HL-60/S4 treated with phorbol 12-myristate 13-acetate at 8.2 ng/mL for 4 days and 3 days (cell line): ENCODE results near the gene ABHD16A.

Experiments used
- in situ Hi-C: fragments of 300-500 bp; cut with MboI; formaldehyde crosslinking; loops from 2 replicates; pipeline ENCODE4 v1.15.0; 2022; ENCODE audit warnings: low sequenced_read_pairs

The ABHD16A gene

GRCh38 chr6:31690231-31691077 lies 12.7 kb downstream of the ABHD16A start:
- in situ Hi-C loops, result no loop called here

- in situ Hi-C loops, result loop anchor here (10.0 kb wide), 1 partner anchor 75 kb away; the partner anchor contains the start of gene SAPCD1
Measured at GRCh38 chr6:31689249-31690110, 13.6 kb downstream of the ABHD16A start.

DNA sequence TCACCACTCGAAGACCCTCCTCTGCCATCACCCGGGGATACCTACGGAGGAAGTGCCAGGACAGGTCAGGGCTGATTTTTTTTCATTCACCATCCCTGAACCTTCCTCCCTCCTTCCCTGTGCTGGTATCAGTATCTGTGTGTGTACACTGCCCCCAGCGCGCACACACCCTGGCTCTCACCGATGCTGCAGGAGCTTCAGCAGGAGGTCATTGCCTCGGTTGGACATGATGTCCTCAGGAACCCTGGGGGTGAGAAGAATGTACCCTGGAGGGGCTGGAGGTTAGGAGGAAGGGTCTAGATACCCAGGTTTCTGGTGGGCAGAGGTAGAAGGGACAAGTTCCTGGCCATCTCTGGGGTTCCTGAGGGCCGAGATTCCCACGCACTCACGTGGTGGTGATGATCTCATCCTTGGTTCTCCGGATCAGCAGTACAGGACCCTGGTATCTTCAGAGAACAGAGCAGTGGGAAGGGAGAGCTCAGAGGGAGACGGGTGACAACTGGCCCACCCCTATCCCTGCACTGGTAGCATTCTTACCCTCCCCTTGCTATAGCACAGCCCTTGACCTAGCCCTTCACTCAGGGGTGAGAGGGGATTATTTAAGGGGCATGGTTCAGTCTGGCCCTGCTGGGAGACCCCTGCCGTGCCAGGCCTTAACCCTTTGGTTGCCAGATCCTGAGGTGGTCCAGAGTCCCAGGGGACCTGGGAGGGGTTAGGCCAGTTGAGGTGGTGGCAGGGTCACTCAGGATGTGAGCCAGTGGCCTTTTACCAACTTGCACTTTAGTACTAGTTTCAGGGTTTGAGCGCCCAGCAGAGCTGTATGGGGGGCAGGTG lies 15.0 kb downstream of the ABHD16A start:
- in situ Hi-C loops, result loop anchor here (10.0 kb wide), 1 partner anchor 77 kb away; the partner anchor contains the start of gene SAPCD1

- in situ Hi-C loops, result loop anchor here (10.0 kb wide), 1 partner anchor 77 kb away; the partner anchor contains the start of gene SAPCD1
Measured at GRCh38 chr6:31687321-31687720, 15.8 kb downstream of the ABHD16A start.

GRCh38 chr6:31686483-31686882 lies 16.6 kb downstream of the ABHD16A start:
- in situ Hi-C loops, result loop anchor here (10.0 kb wide), 1 partner anchor 78 kb away; the partner anchor contains the start of gene SAPCD1

DNA sequence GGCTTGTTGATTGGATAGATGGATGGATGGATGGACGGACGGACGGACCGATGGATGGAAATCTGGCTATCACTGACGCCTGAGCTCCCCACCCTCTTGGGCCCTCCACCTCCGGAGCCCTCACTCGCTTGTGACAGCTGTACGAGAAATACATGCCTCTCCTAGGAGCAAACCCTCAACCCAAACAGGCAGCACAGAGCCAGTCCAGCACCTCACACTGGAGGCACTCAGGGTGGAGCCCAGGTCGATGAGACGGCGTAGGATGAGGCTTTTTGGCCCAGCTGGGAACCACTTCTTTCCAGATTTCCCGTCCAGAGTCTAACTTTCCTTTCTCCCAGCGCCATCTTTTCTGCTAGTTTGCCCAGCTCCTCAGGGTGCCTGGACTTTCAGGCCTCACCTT lies 19.5 kb downstream of the ABHD16A start:
- in situ Hi-C loops, result loop anchor here (10.0 kb wide), 1 partner anchor 81 kb away; the partner anchor contains the start of gene SAPCD1

DNA sequence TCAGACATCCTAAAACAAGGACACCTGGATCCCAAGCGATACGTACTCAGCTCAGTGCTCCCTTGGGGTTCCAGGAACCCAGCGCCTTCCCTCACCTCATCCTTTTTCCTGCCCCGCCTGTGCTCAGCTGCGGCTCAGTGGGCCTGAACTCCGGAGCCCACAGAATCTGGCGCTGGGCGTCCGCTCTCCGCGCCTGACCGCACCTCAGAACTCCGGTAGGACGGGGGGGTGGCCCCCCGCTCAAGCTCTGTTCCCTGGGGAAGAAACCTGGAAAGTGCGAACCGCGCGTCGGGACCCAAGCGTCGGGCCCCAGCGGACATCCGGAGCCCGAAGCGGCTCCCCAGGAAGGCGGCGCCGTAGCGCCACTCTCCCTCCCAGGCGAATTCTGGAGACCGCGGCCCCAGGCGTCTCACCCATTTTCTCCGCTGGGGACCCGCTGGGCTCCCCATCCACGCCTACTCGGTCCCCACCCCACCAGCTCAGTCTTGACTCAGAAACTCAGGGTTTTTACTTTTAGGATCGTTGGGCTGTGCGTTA lies 21.9 kb downstream of the ABHD16A start:
- in situ Hi-C loops, result loop anchor here (10.0 kb wide), 1 partner anchor 84 kb away; the partner anchor contains the start of gene SAPCD1

DNA sequence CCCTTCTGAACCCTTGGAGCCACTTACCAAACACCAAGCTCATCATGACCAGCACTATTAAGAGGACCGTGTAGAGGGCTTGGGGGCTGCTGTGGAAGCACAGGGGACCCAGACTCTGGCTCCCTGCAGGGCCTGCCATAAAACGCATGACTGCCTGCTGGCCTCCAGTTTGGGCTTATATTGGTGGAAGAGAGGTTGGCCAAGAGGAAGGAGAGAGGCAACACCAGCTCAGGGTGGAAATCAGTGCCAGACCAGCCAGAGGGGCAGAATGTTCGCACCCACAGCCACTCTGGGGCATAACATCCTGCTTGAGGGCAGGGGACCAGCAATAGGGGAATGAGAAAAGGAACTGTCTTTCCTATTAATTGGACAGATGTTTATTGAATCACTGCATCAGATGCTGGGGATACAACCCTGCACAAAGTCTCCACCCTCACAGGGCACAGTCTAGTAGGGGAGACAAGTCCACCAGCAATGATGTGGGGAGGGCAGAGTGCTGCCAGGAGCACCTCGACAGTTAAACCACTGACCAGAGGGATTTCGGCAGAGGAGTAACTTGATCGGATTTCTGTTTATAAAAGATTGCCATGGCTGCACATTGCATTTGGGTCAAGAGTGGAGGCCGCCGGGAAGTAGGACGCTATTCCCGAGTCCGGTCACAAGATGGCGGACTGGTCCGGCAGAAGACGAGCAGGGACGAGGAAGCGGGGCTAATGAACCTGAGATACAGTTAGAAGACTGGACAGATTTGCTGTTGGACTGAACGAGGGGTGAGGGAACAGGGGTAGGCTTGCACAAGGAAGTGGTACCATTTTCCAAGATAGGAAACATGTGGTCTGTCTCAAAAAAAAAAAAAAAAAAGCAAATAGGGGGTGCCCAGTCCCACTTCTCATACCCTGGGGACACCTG lies 22.6 kb downstream of the ABHD16A start, which contains the start of gene LY6G5C:
LY6G5C (minus strand) TSS at position 842 of the 909 bp plus-strand sequence; CDS start at position 148, 694 bp downstream.
- in situ Hi-C loops, result loop anchor here (10.0 kb wide), 1 partner anchor 84 kb away; the partner anchor contains the start of gene SAPCD1

DNA sequence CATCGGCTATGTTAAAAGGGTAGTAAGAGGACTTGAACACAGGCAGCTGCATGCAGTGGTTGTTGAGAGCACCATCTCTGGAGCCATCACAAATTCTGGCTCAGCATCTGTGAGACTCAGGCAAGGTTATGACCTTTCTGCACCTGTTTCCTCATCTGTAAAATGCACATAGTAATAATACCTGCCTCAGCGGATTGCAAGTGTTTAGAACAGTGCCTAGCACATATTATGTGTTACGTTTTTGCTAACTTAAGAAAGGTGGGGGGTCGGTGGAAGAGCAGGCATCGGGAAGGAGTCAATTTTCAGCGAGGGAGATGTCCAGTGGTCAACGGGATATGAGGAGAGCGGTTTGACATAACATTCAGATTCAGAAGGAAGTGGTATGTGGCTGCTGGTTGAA lies 25.2 kb downstream of the ABHD16A start:
- in situ Hi-C loops, result no loop called here

- in situ Hi-C loops, result no loop called here
Measured at GRCh38 chr6:31676904-31677303, 26.2 kb downstream of the ABHD16A start.

GRCh38 chr6:31676322-31676903 lies 26.7 kb downstream of the ABHD16A start:
- in situ Hi-C loops, result no loop called here

DNA sequence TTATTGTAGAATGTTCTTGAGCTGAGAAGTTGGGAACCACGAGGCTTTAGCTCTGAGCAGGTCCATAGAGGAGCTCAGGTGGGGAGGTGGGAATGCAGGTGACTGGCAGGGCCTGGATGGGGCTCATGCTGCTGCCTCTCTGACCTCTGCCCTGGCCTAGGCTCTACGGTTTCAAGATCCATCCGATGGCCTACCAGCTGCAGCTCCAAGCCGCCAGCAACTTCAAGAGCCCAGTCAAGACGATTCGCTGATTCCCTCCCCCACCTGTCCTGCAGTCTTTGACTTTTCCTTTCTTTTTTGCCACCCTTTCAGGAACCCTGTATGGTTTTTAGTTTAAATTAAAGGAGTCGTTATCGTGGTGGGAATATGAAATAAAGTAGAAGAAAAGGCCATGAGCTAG lies 33.4 kb downstream of the ABHD16A start, which contains the start of gene LY6G5B:
LY6G5B (plus strand) TSS at position 301 of the 400 bp plus-strand sequence. CDS start 975 bp downstream, outside the sequence.
- in situ Hi-C loops, result loop anchor here (25.0 kb wide), 1 partner anchor 293 kb away; the partner anchor contains the start of genes DXO, NELFE and SKIC2

DNA sequence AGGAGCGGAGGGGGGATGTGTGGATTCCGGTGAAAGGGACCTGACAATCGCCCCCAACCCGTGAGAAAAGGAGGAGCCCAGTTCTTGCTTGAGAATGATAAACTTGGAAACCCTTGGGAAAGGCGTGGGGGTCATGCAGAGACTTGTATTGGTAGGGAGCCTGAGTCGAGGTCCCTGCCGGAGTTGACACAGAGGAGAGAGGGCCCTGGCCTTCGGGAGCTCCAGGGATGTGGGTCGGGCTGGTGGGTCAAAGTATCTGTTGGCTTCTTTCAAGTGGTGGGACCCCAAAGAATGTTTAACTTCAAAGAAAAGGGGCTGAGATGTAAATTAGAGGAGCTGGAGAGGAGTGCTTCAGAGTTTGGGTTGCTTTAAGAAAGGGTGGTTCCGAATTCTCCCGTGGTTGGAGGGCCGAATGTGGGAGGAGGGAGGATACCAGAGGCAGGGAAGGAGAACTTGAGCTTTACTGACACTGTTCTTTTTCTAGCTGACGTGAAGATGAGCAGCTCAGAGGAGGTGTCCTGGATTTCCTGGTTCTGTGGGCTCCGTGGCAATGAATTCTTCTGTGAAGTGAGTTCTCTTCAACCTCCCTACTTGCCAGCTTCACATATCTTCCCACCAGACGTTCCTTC lies 36.7 kb downstream of the ABHD16A start:
- in situ Hi-C loops, result loop anchor here (25.0 kb wide), 1 partner anchor 296 kb away; the partner anchor contains the start of genes DXO, NELFE and SKIC2

DNA sequence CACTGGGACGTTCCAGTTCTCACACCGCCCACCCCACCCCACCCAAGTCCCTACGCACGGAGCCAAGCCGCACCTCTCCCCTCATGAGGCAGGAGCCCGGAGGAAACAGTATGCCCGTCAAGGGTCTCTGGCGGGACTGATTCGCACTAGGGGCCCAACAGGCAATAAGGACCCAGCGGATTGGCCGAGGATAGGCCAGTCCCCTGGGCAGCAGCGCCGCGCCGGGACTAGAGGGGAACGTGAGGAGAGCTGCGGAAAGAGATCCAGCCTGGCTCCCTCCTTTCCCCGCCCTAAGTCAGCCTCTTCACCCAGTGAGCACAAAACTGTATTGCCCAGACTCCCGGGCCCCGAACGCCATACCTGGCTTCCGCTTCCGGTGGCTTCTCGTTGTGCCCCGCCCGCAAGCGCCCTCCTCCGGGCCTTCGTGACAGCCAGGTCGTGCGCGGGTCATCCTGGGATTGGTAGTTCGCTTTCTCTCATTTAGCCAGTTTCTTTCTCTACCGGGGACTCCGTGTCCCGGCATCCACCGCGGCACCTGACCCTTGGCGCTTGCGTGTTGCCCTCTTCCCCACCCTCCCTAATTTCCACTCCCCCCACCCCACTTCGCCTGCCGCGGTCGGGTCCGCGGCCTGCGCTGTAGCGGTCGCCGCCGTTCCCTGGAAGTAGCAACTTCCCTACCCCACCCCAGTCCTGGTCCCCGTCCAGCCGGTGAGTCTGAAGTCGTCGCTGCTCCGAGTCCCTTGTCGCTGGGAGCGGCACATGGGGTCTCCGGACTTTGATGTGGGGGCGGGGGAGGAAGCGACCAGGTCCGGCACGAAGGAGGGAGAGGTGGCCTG lies 37.4 kb downstream of the ABHD16A start, which contains the start of gene CSNK2B:
CSNK2B (plus strand) TSS at position 580 of the 836 bp plus-strand sequence. CDS start 752 bp downstream, outside the sequence.
- in situ Hi-C loops, result loop anchor here (25.0 kb wide), 1 partner anchor 297 kb away; the partner anchor contains the start of genes DXO, NELFE and SKIC2

GRCh38 chr6:31664790-31665500 lies 38.2 kb downstream of the ABHD16A start, which contains the start of gene GPANK1:
Gene GPANK1, minus strand, starts transcription at chr6:31664997. Its CDS starts 519 bp downstream, at chr6:31664478.
- in situ Hi-C loops, result loop anchor here (25.0 kb wide), 1 partner anchor 297 kb away; the partner anchor contains the start of genes DXO, NELFE and SKIC2
